Hindlimb muscle (tissue), 1 donor: Measurements from ENCODE around the gene CCNYL1. TPM values are rescaled to one million over a fixed set of nuclear protein-coding genes. Genes with fewer than 3 reads are reported as not detected.

Experiments
- DNase-seq: peaks from one replicate; pipeline ENCODE4 v3.0.0-alpha.2; 2013
- polyA plus RNA-seq: library from polyadenylated mRNA; unstranded; fragments of 120-200 nt; gene quantifications from one replicate; pipeline ENCODE4 v1.2.1, GENCODE V29; 2013; ENCODE audit not compliant: insufficient read length

CCNYL1 gene
- polyA plus RNA-seq, 1 donor: 10.3 TPM

DNA sequence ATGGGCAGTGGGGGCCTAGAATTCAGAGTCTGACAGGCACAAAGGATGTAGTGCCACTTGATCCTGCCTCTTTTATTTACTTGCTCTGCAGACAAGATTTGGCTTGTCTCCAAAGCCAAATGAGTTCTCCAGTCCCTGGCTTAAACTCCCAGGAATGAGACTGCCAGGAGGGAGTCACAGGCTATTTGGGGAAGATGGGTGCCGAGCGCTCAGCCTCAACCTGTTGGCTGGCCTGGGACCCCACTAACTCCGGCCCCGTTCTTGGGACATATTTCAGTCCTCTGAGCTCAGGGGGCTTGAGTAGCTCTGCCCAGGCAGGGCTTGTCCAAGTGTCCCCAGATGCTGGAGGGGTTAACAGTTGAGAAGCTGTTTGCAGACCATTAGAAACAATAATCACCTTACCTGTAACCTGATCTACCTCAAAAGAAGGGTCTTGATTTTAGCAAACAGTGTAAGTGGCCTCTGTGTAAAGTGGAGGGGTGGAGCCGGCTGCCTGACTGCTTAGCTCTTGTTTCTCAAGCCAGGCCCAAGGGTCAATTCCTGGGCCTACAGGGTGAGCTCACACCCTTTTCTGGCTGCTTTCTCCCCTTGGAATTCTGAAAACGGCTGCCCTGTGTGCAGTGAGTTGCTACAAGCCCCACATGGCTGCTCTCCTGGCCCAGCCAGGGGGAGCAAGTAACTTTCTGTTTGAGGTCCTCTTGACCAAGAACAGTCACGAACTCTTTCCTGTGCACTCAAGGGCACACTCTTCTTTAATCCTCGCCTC lies 85.3 kb downstream of the CCNYL1 start:
- DNase-seq: no peak

DNA sequence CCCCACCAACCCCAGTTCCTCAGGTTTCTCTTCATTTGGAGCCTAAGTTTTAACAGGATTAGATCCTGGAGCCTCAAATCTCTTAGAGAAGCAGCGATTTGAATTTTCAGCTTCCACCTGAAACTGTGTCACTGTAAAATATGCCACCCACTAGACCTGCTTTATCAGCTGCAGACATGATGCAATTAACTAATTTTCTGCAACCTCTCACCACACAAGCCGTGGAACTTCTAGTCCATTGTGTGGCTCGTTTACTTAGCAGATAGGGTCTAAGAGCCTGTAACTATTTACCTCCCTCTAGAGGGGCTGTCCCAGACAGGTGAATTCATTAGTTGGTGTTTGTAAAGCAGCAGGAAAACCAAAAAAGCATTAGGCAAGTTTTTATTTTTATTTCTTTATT lies 89.8 kb downstream of the CCNYL1 start:
- DNase-seq: no peak

DNA sequence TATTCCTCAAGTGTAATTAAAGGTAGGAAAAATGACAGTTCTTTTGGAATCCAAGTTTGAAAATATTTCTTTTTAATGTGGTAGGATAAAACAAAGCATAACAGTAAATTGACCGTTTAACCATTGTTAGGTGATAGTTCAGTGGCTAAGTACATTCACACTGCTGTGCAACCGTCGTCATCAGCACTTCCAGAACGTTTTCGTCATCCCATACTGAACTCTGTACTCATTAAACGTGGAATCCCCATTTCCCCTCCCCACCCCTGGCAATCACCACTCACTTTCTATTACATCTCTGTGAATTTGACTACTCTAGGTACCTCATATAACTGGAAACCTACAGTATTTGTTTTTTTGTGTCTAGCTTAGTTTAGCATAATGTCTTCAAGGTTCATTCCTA lies 91.2 kb downstream of the CCNYL1 start:
- DNase-seq: no peak

Other genes starting within 250 kb of the CCNYL1 start
- 35.3 TPM for gene CREB1, start 181.7 kb upstream of the CCNYL1 start, polyA plus RNA-seq
- 15.3 TPM for gene METTL21A, start 86.2 kb upstream of the CCNYL1 start, polyA plus RNA-seq
- 1.3 TPM for gene FZD5, start 58.3 kb downstream of the CCNYL1 start, polyA plus RNA-seq